HEK293 (cell line): ENCODE measurements around the gene B3GALT5.

Experiments used
- CTCF ChIA-PET: fragments of 350-600 bp; formaldehyde crosslinking; extraction: SDS; loops from one replicate; lab custom pipeline; 2021; ENCODE audit warnings: antibody characterized with exemption; lab: Yijun Ruan, JAX
- POLR2A ChIA-PET: fragments of 300-600 bp; formaldehyde crosslinking; extraction: SDS; loops from one replicate; lab custom pipeline; 2020; ENCODE audit warnings: antibody characterized with exemption, inconsistent platforms; lab: Yijun Ruan, JAX
- H3K27ac ChIP-seq: fragments of 200-500 bp; sonication (Bioruptor generic); 2 replicates; pipeline ENCODE4 v1.5.1; 2014; ENCODE audit warnings: low read depth, low read length, control low read depth, inconsistent platforms; ENCODE audit errors: extremely low read depth
- H3K36me3 ChIP-seq, 2 experiments: fragments of 200-500 bp in 1 of 2; sonication (Bioruptor generic) in 1 of 2; 1 replicate in 1 of 2; 2 replicates in 1 of 2; pipeline ENCODE4 v1.5.1; 2014 to 2017; ENCODE audit warnings: inconsistent platforms in 2 of 2, low read length in 2 of 2; ENCODE audit not compliant: control insufficient read depth in 2 of 2, insufficient read depth in 1 of 2
- H3K4me1 ChIP-seq: fragments of 200-500 bp; sonication (Bioruptor generic); 2 replicates; pipeline ENCODE4 v1.5.1; 2014; ENCODE audit warnings: mild to moderate bottlenecking, low read length, inconsistent platforms; ENCODE audit not compliant: control insufficient read depth, insufficient read depth
- H3K4me3 ChIP-seq: 2 replicates; pipeline ENCODE4 v1.5.1; 2011; ENCODE audit warnings: low read depth, mild to moderate bottlenecking, control low read depth, low read length, moderate library complexity
- H3K9me3 ChIP-seq: fragments of 200-500 bp; sonication (Bioruptor generic); 2 replicates; pipeline ENCODE4 v1.5.1; 2014; ENCODE audit warnings: low read depth, low read length, inconsistent platforms; ENCODE audit not compliant: control insufficient read depth, insufficient read depth
- AEBP2 ChIP-seq: fragments of 450-650 bp; formaldehyde crosslinking; IDR thresholded peaks from 2 replicates; pipeline ENCODE4 v1.5.1; 2016; ENCODE audit warnings: missing biosample characterization, missing genetic modification characterization, borderline replicate concordance
- BCL6B ChIP-seq: fragments of 450-650 bp; formaldehyde crosslinking; IDR thresholded peaks from 2 replicates; pipeline ENCODE4 v1.5.1; 2017; ENCODE audit warnings: missing biosample characterization, missing genetic modification characterization
- GLIS2 ChIP-seq: fragments of 450-650 bp; formaldehyde crosslinking; IDR thresholded peaks from 2 replicates; pipeline ENCODE4 v1.5.1; 2016; ENCODE audit warnings: missing biosample characterization, missing genetic modification characterization
- HOXA7 ChIP-seq: sonication (generic); formaldehyde crosslinking; IDR thresholded peaks from 2 replicates; pipeline ENCODE4 v1.8.1; 2022; ENCODE audit warnings: missing genetic modification reagents, borderline replicate concordance
- HOXD13 ChIP-seq: sonication (generic); formaldehyde crosslinking; IDR thresholded peaks from 2 replicates; pipeline ENCODE4 v1.8.0; 2022; ENCODE audit warnings: missing genetic modification reagents, borderline replicate concordance
- MZF1 ChIP-seq: fragments of 450-650 bp; formaldehyde crosslinking; IDR thresholded peaks from 2 replicates; pipeline ENCODE4 v1.5.1; 2017; ENCODE audit warnings: missing biosample characterization, missing genetic modification characterization, borderline replicate concordance
- OVOL3 ChIP-seq: fragments of 450-650 bp; formaldehyde crosslinking; IDR thresholded peaks from 2 replicates; pipeline ENCODE4 v1.5.1; 2016; ENCODE audit warnings: missing biosample characterization, missing genetic modification characterization
- SALL2 ChIP-seq: fragments of 450-650 bp; formaldehyde crosslinking; IDR thresholded peaks from 2 replicates; pipeline ENCODE4 v1.5.0; 2017; ENCODE audit warnings: missing biosample characterization, mild to moderate bottlenecking, missing genetic modification characterization, borderline replicate concordance
- SETDB1 ChIP-seq: IDR thresholded peaks from one replicate; pipeline ENCODE4 v1.6.1; 2017; ENCODE audit warnings: mild to moderate bottlenecking, low read length, moderate library complexity, mixed read lengths; ENCODE audit not compliant: insufficient read length
- SP7 ChIP-seq: fragments of 450-650 bp; formaldehyde crosslinking; IDR thresholded peaks from 2 replicates; pipeline ENCODE4 v1.5.1; 2016; ENCODE audit warnings: missing biosample characterization, missing genetic modification characterization
- TCF7L2 ChIP-seq: IDR thresholded peaks from 2 replicates; pipeline ENCODE4 v1.6.1; 2011; ENCODE audit warnings: low read depth, mild to moderate bottlenecking, inconsistent platforms, low read length, moderate library complexity, borderline replicate concordance
- YY1 ChIP-seq: fragments of 450-650 bp; formaldehyde crosslinking; IDR thresholded peaks from 2 replicates; pipeline ENCODE4 v1.5.1; 2018; ENCODE audit warnings: missing biosample characterization, missing genetic modification characterization
- ZBTB10 ChIP-seq: fragments of 450-650 bp; formaldehyde crosslinking; IDR thresholded peaks from 2 replicates; pipeline ENCODE4 v1.5.1; 2016; ENCODE audit warnings: missing biosample characterization, missing genetic modification characterization
- ZBTB7A ChIP-seq: fragments of 450-650 bp; formaldehyde crosslinking; IDR thresholded peaks from 2 replicates; pipeline ENCODE4 v1.5.1; 2016; ENCODE audit warnings: low read depth, missing biosample characterization, missing genetic modification characterization
- ZFP3 ChIP-seq: fragments of 450-650 bp; formaldehyde crosslinking; IDR thresholded peaks from 2 replicates; pipeline ENCODE4 v1.5.1; 2016; ENCODE audit warnings: low read depth, missing biosample characterization, missing genetic modification characterization
- ZNF114 ChIP-seq: fragments of 450-650 bp; formaldehyde crosslinking; IDR thresholded peaks from 2 replicates; pipeline ENCODE4 v1.5.0; 2017; ENCODE audit warnings: missing biosample characterization, missing genetic modification characterization
- ZNF169 ChIP-seq: fragments of 450-650 bp; formaldehyde crosslinking; IDR thresholded peaks from 2 replicates; pipeline ENCODE4 v1.5.1; 2016; ENCODE audit warnings: missing biosample characterization, missing genetic modification characterization
- ZNF175 ChIP-seq: fragments of 450-650 bp; formaldehyde crosslinking; IDR thresholded peaks from 2 replicates; pipeline ENCODE4 v1.5.1; 2016; ENCODE audit warnings: missing biosample characterization, missing genetic modification characterization
- ZNF24 ChIP-seq: fragments of 450-650 bp; formaldehyde crosslinking; IDR thresholded peaks from 2 replicates; pipeline ENCODE4 v1.5.1; 2016; ENCODE audit warnings: missing biosample characterization, missing genetic modification characterization
- ZNF274 ChIP-seq, 2 experiments: fragments of 200-500 bp in 1 of 2; fragments of 450-650 bp in 1 of 2; sonication (Bioruptor generic) in 1 of 2; formaldehyde crosslinking in 1 of 2; IDR thresholded peaks; 2 replicates each; pipeline versions ENCODE4 v1.5.1 to v1.6.1; 2014 to 2016; ENCODE audit warnings: borderline replicate concordance in 1 of 2, inconsistent platforms in 1 of 2, low read length in 1 of 2, missing biosample characterization in 1 of 2, missing genetic modification characterization in 1 of 2
- ZNF558 ChIP-seq: fragments of 450-650 bp; formaldehyde crosslinking; IDR thresholded peaks from 2 replicates; pipeline ENCODE4 v1.5.1; 2016; ENCODE audit warnings: missing biosample characterization, missing genetic modification characterization
- ZNF580 ChIP-seq: fragments of 450-650 bp; formaldehyde crosslinking; IDR thresholded peaks from 2 replicates; pipeline ENCODE4 v1.5.1; 2016; ENCODE audit warnings: missing biosample characterization, missing genetic modification characterization
- ZNF585B ChIP-seq: fragments of 450-650 bp; formaldehyde crosslinking; IDR thresholded peaks from 2 replicates; pipeline ENCODE4 v1.5.1; 2016; ENCODE audit warnings: missing biosample characterization, missing genetic modification characterization
- ZNF701 ChIP-seq: fragments of 450-650 bp; formaldehyde crosslinking; IDR thresholded peaks from 2 replicates; pipeline ENCODE4 v1.5.1; 2016; ENCODE audit warnings: missing biosample characterization, missing genetic modification characterization
- ZNF747 ChIP-seq: fragments of 450-650 bp; formaldehyde crosslinking; IDR thresholded peaks from 2 replicates; pipeline ENCODE4 v1.5.1; 2016; ENCODE audit warnings: missing biosample characterization, missing genetic modification characterization
- ZNF791 ChIP-seq: fragments of 450-650 bp; formaldehyde crosslinking; IDR thresholded peaks from 2 replicates; pipeline ENCODE4 v1.5.1; 2016; ENCODE audit warnings: missing biosample characterization, missing genetic modification characterization
- ZSCAN16 ChIP-seq: fragments of 450-650 bp; formaldehyde crosslinking; IDR thresholded peaks from 2 replicates; pipeline ENCODE4 v1.5.1; 2016; ENCODE audit warnings: missing biosample characterization, missing genetic modification characterization

Gene B3GALT5

GRCh38 chr21:39710866-39711265, 98.1 kb downstream of the B3GALT5 start:
- Histone ChIP-seq H3K36me3 (no peaks in the 10 kb centered on the region), H3K4me3 (no peak overlapping the region), H3K9me3 (no peaks in the 10 kb centered on the region), H3K27ac (no peak overlapping the region), H3K4me1 (no peaks in the 10 kb centered on the region)
- TF ChIP-seq SP7 (no peak), ZNF274 (IDR thresholded peaks at IDR 0.05; ENCODE audit: low read length) (no peak), ZNF274 (tag by site-specific recombination; IDR thresholded peaks at IDR 0.05; ENCODE audit: borderline replicate concordance) (no peak), ZNF24 (tag by site-specific recombination) (no peak), ZNF580 (no peak), MZF1 (no peak), ZSCAN16 (no peak), ZNF175 (tag by site-specific recombination) (no peak), ZNF558 (tag by site-specific recombination) (no peak), YY1 (tag by site-specific recombination) (no peak), GLIS2 (tag by site-specific recombination) (no peak), HOXA7 (CRISPR knock-in tag) (no peak), ZNF114 (tag by site-specific recombination) (no peak), OVOL3 (tag by site-specific recombination) (no peak), AEBP2 (tag by site-specific recombination) (no peak), ZFP3 (tag by site-specific recombination) (no peak), ZBTB7A (no peak), ZNF585B (tag by site-specific recombination) (no peak)
- POLR2A ChIA-PET, result no interaction called here
- CTCF ChIA-PET, result interaction anchor here (5.3 kb wide), 1 partner anchor 193 kb away, joined by 47 read pairs; no protein-coding TSS in a partner anchor

GRCh38 chr21:39712273-39712672, 99.5 kb downstream of the B3GALT5 start:
- Histone ChIP-seq H3K36me3 (no peaks in the 10 kb centered on the region), H3K4me1 (no peaks in the 10 kb centered on the region), H3K27ac (no peak overlapping the region), H3K9me3 (no peaks in the 10 kb centered on the region), H3K4me3 (no peak overlapping the region)
- TF ChIP-seq ZNF169 (no peak), ZBTB10 (tag by site-specific recombination) (no peak), ZNF747 (no peak), ZNF701 (tag by site-specific recombination) (no peak), BCL6B (tag by site-specific recombination) (no peak), ZNF791 (tag by site-specific recombination) (no peak), SETDB1 (no peak), SALL2 (no peak), HOXD13 (CRISPR knock-in tag) (no peak), TCF7L2 (no peak)
- ChIA-PET POLR2A (no interaction called here), CTCF (interaction anchor here (0.6 to 9.0 kb wide), 3 partner anchors 22 to 194 kb away, joined by 3 to 172 read pairs (median 3); no protein-coding TSS in a partner anchor)
